GM23248 (cell line): ENCODE data around the gene TNKS2. TPM values are rescaled to one million over a fixed set of nuclear protein-coding genes. Genes with fewer than 3 reads are reported as not detected.

Experiments
- DNase-seq: peaks from one replicate; pipeline ENCODE4 v3.0.0-alpha.2; 2015
- H2AFZ ChIP-seq: fragments of 200-600 bp; sonication (generic); 2 replicates; pipeline ENCODE4 v1.6.1; 2016; ENCODE audit warnings: antibody characterized with exemption
- H3F3A ChIP-seq: fragments of 200-600 bp; sonication (generic); 2 replicates; pipeline ENCODE4 v1.6.1; 2016; ENCODE audit warnings: mild to moderate bottlenecking, antibody characterized with exemption, mixed run types; ENCODE audit not compliant: insufficient read depth
- H3K27ac ChIP-seq: fragments of 200-600 bp; sonication (generic); 2 replicates; pipeline ENCODE4 v1.5.1; 2016; ENCODE audit warnings: mild to moderate bottlenecking
- H3K27me3 ChIP-seq: fragments of 200-600 bp; sonication (generic); replicated peaks from 2 replicates; pipeline ENCODE4 v1.6.1; 2016; ENCODE audit warnings: mild to moderate bottlenecking; ENCODE audit not compliant: insufficient read depth
- H3K36me3 ChIP-seq: fragments of 200-600 bp; sonication (generic); 2 replicates; pipeline ENCODE4 v1.6.1; 2016; ENCODE audit warnings: low read depth, mild to moderate bottlenecking
- H3K4me1 ChIP-seq: fragments of 200-600 bp; sonication (generic); 2 replicates; pipeline ENCODE4 v1.6.1; 2016; ENCODE audit warnings: mild to moderate bottlenecking; ENCODE audit not compliant: insufficient read depth
- H3K4me2 ChIP-seq: fragments of 200-600 bp; sonication (generic); one replicate; pipeline ENCODE4 v1.6.1; 2016; ENCODE audit warnings: mild to moderate bottlenecking; ENCODE audit not compliant: unreplicated experiment
- H3K4me3 ChIP-seq: fragments of 200-600 bp; sonication (generic); 2 replicates; pipeline ENCODE4 v1.5.1; 2016; ENCODE audit warnings: mild to moderate bottlenecking
- H3K79me2 ChIP-seq: fragments of 200-600 bp; sonication (generic); 2 replicates; pipeline ENCODE4 v1.6.1; 2016; ENCODE audit warnings: mild to moderate bottlenecking; ENCODE audit not compliant: insufficient read depth
- H3K9ac ChIP-seq: fragments of 200-600 bp; sonication (generic); 2 replicates; pipeline ENCODE4 v1.6.1; 2016; ENCODE audit warnings: mild to moderate bottlenecking
- H3K9me2 ChIP-seq: fragments of 200-600 bp; sonication (generic); 2 replicates; pipeline ENCODE4 v1.6.1; 2016; ENCODE audit warnings: mixed run types, mild to moderate bottlenecking, moderate library complexity; ENCODE audit not compliant: insufficient read depth
- H3K9me3 ChIP-seq: fragments of 200-600 bp; sonication (generic); one replicate; pipeline ENCODE4 v1.6.1; 2017; ENCODE audit warnings: low read depth
- H4K20me1 ChIP-seq: fragments of 200-600 bp; sonication (generic); 2 replicates; pipeline ENCODE4 v1.6.0; 2016; ENCODE audit not compliant: insufficient read depth
- EZH2 ChIP-seq: fragments of 200-600 bp; sonication (generic); IDR thresholded peaks from 2 replicates; pipeline ENCODE4 v1.6.1; 2018; ENCODE audit warnings: antibody characterized with exemption, mild to moderate bottlenecking; ENCODE audit not compliant: insufficient read depth, poor library complexity, severe bottlenecking
- EZH2phosphoT487 ChIP-seq: fragments of 200-600 bp; sonication (generic); IDR thresholded peaks from 2 replicates; pipeline ENCODE4 v1.6.1; 2018; ENCODE audit warnings: antibody characterized with exemption, moderate library complexity, mild to moderate bottlenecking, low read depth; ENCODE audit not compliant: insufficient read depth
- WGBS, 2 experiments: methylation state at CpG; one replicate each; pipeline ENCODE4 v1.1.6; 2015 to 2017; ENCODE audit warnings: low lambda C conversion rate in 2 of 2, low coverage in 1 of 2; ENCODE audit errors: missing lambda C conversion rate in 2 of 2; 5-methylcytosine and 5-hydroxymethylcytosine counted together
- in situ Hi-C: fragments of 300-500 bp; cut with MboI; formaldehyde crosslinking; loops from 2 replicates; pipeline ENCODE4 v1.15.0; 2020
- polyA plus RNA-seq: library from polyadenylated mRNA; unstranded; fragments of >200 nt; fragmentation: Nextera tagmentation; extraction: Ambion mirVana; gene quantifications from 2 replicates; pipeline ENCODE4 v1.2.1, GENCODE V29; 2016
- small RNA-seq: library from RNA; depleted of rRNA; stranded (forward); fragments of <200 nt; gene quantifications from one replicate; pipeline ENCODE3, GENCODE V24; 2014; ENCODE audit warnings: low read depth, low replicate concordance
- total RNA-seq: library from RNA; depleted of rRNA; stranded (reverse); fragments of >200 nt; shearing (Covaris generic); gene quantifications from 2 replicates; pipeline ENCODE4 v1.2.3, GENCODE V29; 2014; rRNA removed

Gene TNKS2
- total and polyA plus RNA-seq, 2 experiments from 2014 or later, result 14.4 to 29.3 TPM

DNA sequence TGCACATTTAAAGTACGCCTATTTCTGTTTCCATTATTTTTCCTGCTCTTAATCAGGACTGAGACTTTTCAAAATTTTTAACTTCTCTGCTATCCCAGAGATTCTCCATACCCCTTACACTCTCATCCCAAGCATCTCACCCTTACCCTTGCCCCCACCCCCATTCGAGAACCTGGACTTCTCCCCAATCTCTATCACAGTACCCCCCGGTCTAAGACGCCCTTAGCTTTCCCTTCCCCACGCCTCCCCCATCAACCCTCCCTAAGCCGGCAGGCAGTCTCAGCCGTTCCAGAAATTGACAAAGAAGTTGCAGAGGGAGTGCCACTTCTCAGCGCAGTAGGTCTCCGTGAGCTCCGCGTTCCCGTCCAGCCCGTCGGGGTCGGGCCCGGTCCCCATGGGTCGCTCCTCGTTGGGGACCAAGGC is 109.7 kb downstream of the TNKS2 start:
- no peaks in the 10 kb centered on the region for H3K36me3 ChIP-seq
- H2AFZ ChIP-seq, result peak overlapping the region; percentile 87
- no peaks in the 10 kb centered on the region for H3K79me2 ChIP-seq
- 0 out of 2 replicates have a peak, but pooled peaks cover 3% of the 10 kb centered on the region for H3F3A ChIP-seq
- TF ChIP-seq EZH2 (no peak), EZH2phosphoT487 (no peak)
- H3K27ac ChIP-seq, result no peak overlapping the region
- in situ Hi-C loops, result loop anchor here (25.0 kb wide), 1 partner anchor 1021 kb away; no protein-coding TSS in a partner anchor
- H3K9me3 ChIP-seq, result no peaks in the 10 kb centered on the region
- H3K4me3 ChIP-seq, result peak overlapping the region; percentile 75
- WGBS, 2 experiments, result 6 to 7% methylated on average over 17 to 18 of the region's 18 CpGs
- peak overlapping the region; percentile 50 for H3K9ac ChIP-seq
- peaks cover 5% of the 10 kb centered on the region; the same call in 1 of the 2 replicates for H3K4me1 ChIP-seq
- peak overlapping the region; percentile 62 for H3K4me2 ChIP-seq
- no peaks in the 10 kb centered on the region for H4K20me1 ChIP-seq
- H3K9me2 ChIP-seq, result no peaks in the 10 kb centered on the region
- peak; percentile 10 for DNase-seq
- no peaks in the 10 kb centered on the region for H3K27me3 ChIP-seq

DNA sequence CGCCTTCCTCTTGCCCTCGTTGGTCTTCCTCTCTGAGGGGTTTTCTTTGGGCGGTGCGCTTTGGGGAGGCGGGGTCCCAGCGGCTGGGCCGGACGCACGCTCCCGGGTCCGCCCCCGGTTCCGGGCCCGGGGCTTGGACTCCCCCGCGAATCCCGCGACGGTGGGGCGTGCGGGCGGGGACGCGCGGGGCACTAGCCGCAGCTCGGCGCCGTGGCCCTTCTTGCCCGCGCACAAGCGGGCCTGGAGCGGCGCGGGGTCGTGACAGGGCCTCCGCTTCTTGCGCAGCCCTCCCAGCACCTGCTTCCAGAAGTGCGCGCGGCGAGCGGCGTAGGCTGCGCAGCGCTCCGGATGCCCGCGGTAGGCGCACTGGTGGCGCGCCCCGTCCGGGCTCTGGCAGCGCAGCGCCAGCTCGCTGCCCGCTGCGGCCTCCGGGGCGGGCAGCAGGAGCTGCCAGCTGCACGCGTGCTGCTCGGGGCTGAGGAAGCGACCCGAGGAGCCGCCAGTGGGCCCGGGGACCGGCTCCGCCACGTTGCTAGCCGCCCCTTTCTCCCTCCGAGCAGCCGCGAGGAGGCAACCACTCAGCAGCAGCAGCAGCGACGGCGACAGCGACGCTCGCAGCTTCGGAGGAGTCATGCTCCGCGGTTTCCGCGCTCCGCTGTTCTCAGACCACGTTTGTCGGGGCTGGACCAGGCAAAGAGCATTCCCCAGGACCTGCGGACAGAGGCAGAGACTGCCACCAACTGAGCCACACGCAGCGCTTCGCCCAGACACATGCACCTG is 110.3 kb downstream of the TNKS2 start:
- peak overlapping the region; percentile 95 for H3K4me2 ChIP-seq
- peak overlapping the region; percentile 75 for H3K4me3 ChIP-seq
- peak overlapping the region; percentile 50 for H3K9ac ChIP-seq
- peak overlapping the region; percentile 87 for H2AFZ ChIP-seq
- no peaks in the 10 kb centered on the region for H3K9me3 ChIP-seq
- no peaks in the 10 kb centered on the region for H3K27me3 ChIP-seq
- H4K20me1 ChIP-seq, result no peaks in the 10 kb centered on the region
- peak; percentile 79 for DNase-seq
- H3K27ac ChIP-seq, result no peak overlapping the region
- H3K79me2 ChIP-seq, result no peaks in the 10 kb centered on the region
- H3K4me1 ChIP-seq, result peaks cover 5% of the 10 kb centered on the region; the same call in 1 of the 2 replicates
- H3K9me2 ChIP-seq, result no peaks in the 10 kb centered on the region
- TF ChIP-seq EZH2, result no peak
- in situ Hi-C loops, result loop anchor here (25.0 kb wide), 1 partner anchor 1021 kb away; no protein-coding TSS in a partner anchor
- 1 to 3% methylated on average over 52 to 59 of the region's 93 CpGs for WGBS, 2 experiments
- H3K36me3 ChIP-seq, result no peaks in the 10 kb centered on the region
- peaks cover 3% of the 10 kb centered on the region; the same call in 1 of the 2 replicates for H3F3A ChIP-seq

DNA sequence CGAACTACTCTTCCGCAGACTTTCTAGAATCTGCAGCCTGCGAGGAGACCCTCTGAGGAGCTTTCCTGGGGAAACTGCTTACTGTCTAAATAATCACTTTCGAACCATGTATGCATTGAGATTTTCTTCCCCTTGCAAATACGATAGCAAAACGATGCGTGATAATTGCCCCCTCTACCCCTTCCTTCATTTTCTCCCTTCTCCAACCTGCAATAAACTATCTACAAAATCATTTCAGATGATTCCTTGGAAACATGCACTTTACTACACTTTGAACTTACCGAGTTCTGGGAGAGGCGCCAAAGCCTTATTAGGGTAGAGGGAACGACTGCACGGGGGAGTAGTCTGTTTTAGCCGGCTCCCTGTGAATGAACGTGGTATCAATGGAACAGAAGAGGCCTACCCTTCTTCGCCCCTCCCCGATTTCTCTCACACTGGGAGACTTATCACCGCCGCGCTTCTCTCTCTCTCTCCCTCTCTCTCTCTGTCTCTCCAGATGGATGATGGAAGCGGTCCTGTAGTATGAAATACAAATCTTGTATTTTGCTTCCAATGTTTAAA is 111.0 kb downstream of the TNKS2 start, which contains the start of gene FGFBP3:
Gene FGFBP3, minus strand, starts transcription at position 370 of the 561 bp plus-strand sequence. CDS start 517 bp downstream, outside the sequence.
- Histone ChIP-seq H3K9ac (peak within 1 kb of the TSS; percentile 50), H3K4me2 (peak within 1 kb of the TSS; percentile 95), H3K27me3 (no peaks in the 10 kb centered on the region), H3K9me3 (no peaks in the 10 kb centered on the region), H3K4me3 (peak within 1 kb of the TSS; percentile 75), H3K79me2 (no peaks in the 10 kb centered on the region), H2AFZ (peak within 1 kb of the TSS; percentile 87), H3K4me1 (peaks cover 5% of the 10 kb centered on the region; the same call in 1 of the 2 replicates), H3K27ac (no peak within 1 kb of the TSS), H4K20me1 (no peaks in the 10 kb centered on the region), H3K9me2 (no peaks in the 10 kb centered on the region), H3K36me3 (no peaks in the 10 kb centered on the region), H3F3A (peaks cover 3% of the 10 kb centered on the region; the same call in 1 of the 2 replicates)
- peak; percentile 45 for DNase-seq
- TF ChIP-seq EZH2 (no peak), EZH2phosphoT487 (no peak)
- in situ Hi-C loops, result loop anchor here (25.0 kb wide), 1 partner anchor 1022 kb away; no protein-coding TSS in a partner anchor
- WGBS, 2 experiments, result 1 to 2% methylated on average over 19 of the region's 19 CpGs

DNA sequence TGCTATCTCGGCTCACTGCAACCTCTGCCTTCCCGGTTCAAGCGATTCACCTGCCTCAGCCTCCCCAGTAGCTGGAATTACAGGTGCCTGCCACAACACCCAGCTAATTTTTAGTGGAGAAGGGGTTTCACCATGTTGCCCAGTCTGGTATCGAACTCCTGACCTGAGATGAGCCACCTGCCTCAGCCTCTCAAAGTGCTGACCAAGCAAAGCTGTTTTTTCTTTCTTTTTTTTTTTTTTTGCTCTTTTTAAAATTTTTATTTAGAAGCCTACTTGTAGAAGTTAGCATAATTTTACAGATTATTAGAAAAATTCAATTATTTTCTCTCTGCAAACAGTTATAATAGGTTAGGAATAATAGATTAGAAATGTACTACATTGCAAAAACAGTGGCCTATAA is 112.2 kb downstream of the TNKS2 start:
- no peaks in the 10 kb centered on the region for H3K27me3 ChIP-seq
- H2AFZ ChIP-seq, result no peak overlapping the region
- H4K20me1 ChIP-seq, result no peaks in the 10 kb centered on the region
- no peaks in the 10 kb centered on the region for H3K9me3 ChIP-seq
- no peaks in the 10 kb centered on the region for H3K9me2 ChIP-seq
- no peak overlapping the region for H3K9ac ChIP-seq
- H3K27ac ChIP-seq, result no peak overlapping the region
- H3K4me3 ChIP-seq, result no peak overlapping the region
- peaks cover 3% of the 10 kb centered on the region; the same call in 1 of the 2 replicates for H3F3A ChIP-seq
- TF ChIP-seq EZH2phosphoT487 (no peak), EZH2 (no peak)
- H3K4me2 ChIP-seq, result no peak overlapping the region
- in situ Hi-C loops, result loop anchor here (25.0 kb wide), 1 partner anchor 1023 kb away; no protein-coding TSS in a partner anchor
- peaks cover 5% of the 10 kb centered on the region; the same call in 1 of the 2 replicates for H3K4me1 ChIP-seq
- WGBS, 2 experiments, result 97 to 98% methylated on average over 4 of the region's 4 CpGs
- H3K79me2 ChIP-seq, result no peaks in the 10 kb centered on the region
- no peak for DNase-seq
- H3K36me3 ChIP-seq, result no peaks in the 10 kb centered on the region

Small RNAs within 50 kb of the gene (small RNA-seq; reads per million reads assigned to genes)
- not detected for gene AL359198.2
- not detected for gene SRP9P1

Other genes with a start within 250 kb of the TNKS2 start
- gene PPP1R3C, start 165.4 kb upstream of the TNKS2 start, total RNA-seq, result 193 and 238 TPM in 2 replicates
- gene PPP1R3C, start 165.4 kb upstream of the TNKS2 start, polyA plus RNA-seq, result 98.8 and 99.9 TPM in 2 replicates
- gene FGFBP3, start 111.1 kb downstream of the TNKS2 start, total RNA-seq, result 0.13 and 0.32 TPM in 2 replicates
- 0.61 and 0.72 TPM in 2 replicates for gene FGFBP3, start 111.1 kb downstream of the TNKS2 start, polyA plus RNA-seq
- 29.2 and 38.4 TPM in 2 replicates for gene BTAF1, start 125.3 kb downstream of the TNKS2 start, total RNA-seq
- gene BTAF1, start 125.3 kb downstream of the TNKS2 start, polyA plus RNA-seq, result 14.6 and 17.0 TPM in 2 replicates